GM21367 (cell line): ENCODE measurements around the gene WAC.
"Not testable (repeated sequence)": the region's sequence is repeated elsewhere in the genome, so short reads cannot be mapped to it uniquely, and the experiment has no call there.

ENCODE experiments used
- ATAC-seq: cut with Tn5 transposase; IDR thresholded peaks from one replicate; pipeline ENCODE4 v1.9.1; 2021; ENCODE audit not compliant: unreplicated experiment

Gene WAC

GRCh38 chr10:28564905-28565304 is 32.0 kb downstream of the WAC start:
- ATAC-seq = no peak

- ATAC-seq = no peak
Measured at GRCh38 chr10:28566458-28567015, 33.6 kb downstream of the WAC start.

GRCh38 chr10:28569506-28570159 is 36.7 kb downstream of the WAC start:
- ATAC-seq = no peak

- ATAC-seq = no peak
Measured at GRCh38 chr10:28570598-28570997, 37.7 kb downstream of the WAC start.

GRCh38 chr10:28571265-28571664 is 38.3 kb downstream of the WAC start:
- ATAC-seq = no peak

GRCh38 chr10:28574214-28574613 is 41.3 kb downstream of the WAC start:
- ATAC-seq = not testable (repeated sequence)

- no peak for ATAC-seq
Measured at GRCh38 chr10:28575852-28576251, 42.9 kb downstream of the WAC start.

- no peak for ATAC-seq
Measured at GRCh38 chr10:28577506-28577905, 44.6 kb downstream of the WAC start.

- ATAC-seq = no peak
Measured at GRCh38 chr10:28578454-28578853, 45.5 kb downstream of the WAC start.

- ATAC-seq = no peak
Measured at GRCh38 chr10:28580825-28581224, 47.9 kb downstream of the WAC start.

GRCh38 chr10:28581916-28582315 is 49.0 kb downstream of the WAC start:
- no peak for ATAC-seq

- no peak for ATAC-seq
Measured at GRCh38 chr10:28585076-28585475, 52.2 kb downstream of the WAC start.

- ATAC-seq = no peak
Measured at GRCh38 chr10:28586176-28586575, 53.3 kb downstream of the WAC start.

GRCh38 chr10:28587270-28587969 is 54.5 kb downstream of the WAC start:
- no peak for ATAC-seq

- ATAC-seq = no peak
Measured at GRCh38 chr10:28587970-28588290, 55.0 kb downstream of the WAC start.

GRCh38 chr10:28592953-28593352 is 60.0 kb downstream of the WAC start:
- no peak for ATAC-seq

- no peak for ATAC-seq
Measured at GRCh38 chr10:28593811-28594210, 60.9 kb downstream of the WAC start.

- no peak for ATAC-seq
Measured at GRCh38 chr10:28594406-28594805, 61.5 kb downstream of the WAC start.

- ATAC-seq = no peak
Measured at GRCh38 chr10:28595613-28596012, 62.7 kb downstream of the WAC start.

- ATAC-seq = no peak
Measured at GRCh38 chr10:28600056-28600455, 67.1 kb downstream of the WAC start.

- no peak for ATAC-seq
Measured at GRCh38 chr10:28601012-28601411, 68.1 kb downstream of the WAC start.
